Stimulated activated CD8-positive, alpha-beta memory T cell treated with anti-CD3 and anti-CD28 coated beads, Interleukin-12 subunit alpha, Interleukin-12 subunit beta, amount 100 ng/mL, for 24 hours (primary cell): ENCODE results near the gene TGOLN2.
A peak's percentile ranks its signal among the peaks of the same experiment; 100 is the strongest.
"Not testable (repeated sequence)": the region's sequence is repeated elsewhere in the genome, so short reads cannot be mapped to it uniquely, and the experiment has no call there.

Source experiments
- DNase-seq: peaks from one replicate; pipeline ENCODE4 v3.0.0-alpha.2; 2020; ENCODE audit errors: extremely low read depth

Gene TGOLN2

GRCh38 chr2:85327822-85328617 is at the start of gene TGOLN2:
TSS of gene TGOLN2 (minus strand) at chr2:85327989. CDS start at chr2:85327962, 27 bp downstream.
- peak; percentile 87 for DNase-seq

- DNase-seq = no peak
Observed at GRCh38 chr2:85377083-85377482, 49.3 kb upstream of the TGOLN2 start.

DNA sequence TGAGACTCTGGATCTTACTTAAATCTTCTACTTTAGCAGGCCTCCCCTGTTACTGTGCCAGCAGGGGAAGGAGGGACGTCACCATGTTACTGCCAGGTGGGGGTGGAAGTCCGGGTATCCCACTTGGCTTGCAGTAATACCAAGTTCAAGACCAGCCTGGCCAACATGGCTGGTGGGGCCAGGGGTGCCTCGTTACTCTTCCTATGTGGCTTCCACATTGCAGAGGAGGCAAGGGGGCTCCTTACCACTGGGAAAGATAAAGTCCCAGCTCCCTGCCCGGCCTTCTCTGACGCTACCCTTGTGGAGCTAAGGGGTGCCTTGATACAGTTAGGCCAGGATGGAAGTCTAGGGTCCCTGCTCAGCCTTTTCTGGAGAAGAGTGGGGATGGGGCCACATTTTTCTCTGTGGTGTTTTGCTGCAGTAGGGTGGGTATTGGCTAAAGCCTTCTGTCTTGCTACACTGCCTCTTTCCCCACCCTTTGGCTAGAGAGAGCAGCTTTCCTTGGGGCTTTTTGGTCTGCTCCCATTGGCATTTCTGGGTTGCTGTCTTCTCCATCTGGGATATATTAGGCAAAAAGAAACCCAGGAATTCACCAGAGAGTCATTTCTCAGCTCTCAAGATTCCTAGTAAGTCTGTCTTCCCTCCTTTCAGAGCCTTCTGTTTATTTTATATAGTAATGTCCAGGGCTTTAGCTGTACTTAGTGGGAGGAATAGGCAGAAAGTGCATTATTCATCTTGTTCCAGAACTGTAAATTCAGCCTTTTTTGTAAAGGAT is 48.7 kb upstream of the TGOLN2 start:
- no peak for DNase-seq

DNA sequence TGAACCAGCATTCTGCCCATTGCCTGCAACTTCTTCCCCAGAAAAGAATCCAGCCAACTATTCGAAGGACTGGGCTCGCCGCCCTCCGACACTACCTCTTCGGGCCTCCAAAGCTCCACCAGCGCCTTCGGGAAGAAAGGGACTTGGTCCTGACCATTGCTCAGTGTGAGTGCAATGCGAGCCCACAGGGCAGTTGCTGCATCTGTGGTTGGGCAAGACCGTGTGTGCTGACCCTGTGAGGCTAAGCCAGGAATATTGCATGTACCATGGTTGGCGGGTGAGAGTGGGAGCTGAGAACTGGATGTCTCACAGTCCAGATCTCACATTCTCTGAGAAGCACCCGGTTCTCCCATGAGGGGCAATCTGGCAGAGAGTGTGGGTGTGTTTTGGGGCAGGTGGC is 43.3 kb upstream of the TGOLN2 start:
- no peak for DNase-seq

DNA sequence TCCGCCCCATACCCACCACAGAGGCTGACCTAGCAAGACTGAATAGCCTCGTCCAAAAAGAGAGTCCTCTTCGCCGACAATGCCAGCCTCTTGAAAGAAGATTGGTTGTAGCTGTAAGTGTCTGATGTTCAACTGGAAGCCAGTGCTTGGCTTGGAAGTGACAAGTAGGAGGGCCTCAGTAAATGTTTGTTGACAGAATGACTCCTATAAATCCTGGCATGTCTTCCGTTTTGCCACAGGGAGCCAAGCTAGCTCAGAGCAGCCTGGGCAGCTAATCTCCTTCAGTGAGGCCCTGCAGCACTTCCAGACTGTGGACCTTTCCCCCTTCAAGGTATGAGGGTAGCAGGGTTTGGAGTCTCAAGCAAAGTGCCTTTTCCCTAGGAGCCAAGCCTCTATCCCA is 41.7 kb upstream of the TGOLN2 start:
- DNase-seq = no peak

- DNase-seq = no peak
Observed at GRCh38 chr2:85368921-85369320, 41.1 kb upstream of the TGOLN2 start.

DNA sequence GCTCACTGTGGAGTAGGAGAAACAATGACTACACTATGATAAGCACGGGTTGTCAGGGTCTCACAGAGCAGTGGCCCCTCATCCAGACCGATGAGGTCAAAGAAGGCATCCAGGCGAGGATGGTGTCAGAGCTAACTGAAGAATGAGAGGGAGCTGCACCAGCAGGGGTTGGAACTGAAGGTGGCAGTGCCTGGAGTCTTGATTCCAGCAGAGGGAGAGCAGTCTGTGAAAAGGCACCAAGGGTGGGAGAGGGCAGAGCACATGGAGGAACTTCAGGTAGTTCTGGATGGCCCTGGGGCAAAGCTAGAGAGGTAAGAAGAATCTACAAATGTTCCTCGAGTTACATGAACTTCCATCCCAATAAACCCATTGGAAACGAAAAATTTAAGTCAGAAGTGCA is 39.4 kb upstream of the TGOLN2 start:
- DNase-seq = no peak

DNA sequence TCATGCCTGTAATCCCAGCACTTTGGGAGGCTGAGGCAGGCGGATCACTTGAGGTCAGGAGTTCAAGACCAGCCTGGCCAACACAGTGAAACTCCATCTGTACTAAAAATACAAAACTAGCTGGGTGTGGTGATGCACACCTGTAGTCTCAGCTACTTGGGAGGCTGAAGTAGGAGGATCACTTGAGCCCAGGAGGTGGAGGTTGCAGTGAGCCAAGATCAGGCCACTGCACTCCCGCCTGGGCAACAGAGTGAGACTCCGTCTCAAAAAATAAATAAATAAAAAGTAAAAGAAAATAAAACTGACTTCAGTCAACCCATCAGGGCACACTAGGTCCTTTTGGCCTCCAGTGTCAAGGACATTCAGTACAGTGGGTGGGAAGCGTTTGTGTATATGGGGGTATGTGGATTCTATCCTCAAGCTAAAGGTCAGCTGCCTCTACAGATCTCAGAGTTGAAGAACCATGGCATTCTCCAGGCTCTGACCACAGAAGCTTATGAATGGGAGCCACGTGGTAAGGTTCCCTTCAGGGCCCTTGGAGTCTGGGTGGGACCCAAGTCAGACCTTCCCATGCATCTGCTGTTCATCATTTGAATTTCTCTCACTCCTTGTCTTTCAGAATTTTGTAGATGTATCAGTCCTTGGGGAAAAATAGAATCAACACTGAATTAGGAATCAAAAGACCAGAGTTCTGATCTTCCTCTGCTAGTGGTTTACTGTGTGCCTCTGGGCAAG is 35.0 kb upstream of the TGOLN2 start:
- DNase-seq = not testable (repeated sequence)

DNA sequence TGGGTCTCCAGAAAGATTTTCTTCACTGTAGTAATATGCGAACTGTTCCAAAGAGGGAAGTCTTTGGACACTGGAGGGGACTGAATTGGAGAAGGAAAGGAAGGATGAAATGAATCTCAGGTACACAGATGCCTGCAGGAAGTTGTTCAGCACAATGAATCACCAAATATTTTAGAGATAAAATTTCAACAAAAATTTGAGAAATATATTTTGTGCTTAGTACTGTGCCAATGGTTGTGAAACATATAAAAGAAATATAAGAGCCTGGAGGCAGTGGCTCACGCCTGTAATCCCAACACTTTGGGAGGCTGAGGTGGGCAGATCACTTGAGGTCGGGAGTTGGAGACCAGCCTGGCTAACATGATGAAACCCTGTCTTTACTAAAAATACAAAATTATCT is 29.9 kb upstream of the TGOLN2 start:
- DNase-seq = no peak

- DNase-seq = no peak
Observed at GRCh38 chr2:85356186-85356585, 28.4 kb upstream of the TGOLN2 start.

DNA sequence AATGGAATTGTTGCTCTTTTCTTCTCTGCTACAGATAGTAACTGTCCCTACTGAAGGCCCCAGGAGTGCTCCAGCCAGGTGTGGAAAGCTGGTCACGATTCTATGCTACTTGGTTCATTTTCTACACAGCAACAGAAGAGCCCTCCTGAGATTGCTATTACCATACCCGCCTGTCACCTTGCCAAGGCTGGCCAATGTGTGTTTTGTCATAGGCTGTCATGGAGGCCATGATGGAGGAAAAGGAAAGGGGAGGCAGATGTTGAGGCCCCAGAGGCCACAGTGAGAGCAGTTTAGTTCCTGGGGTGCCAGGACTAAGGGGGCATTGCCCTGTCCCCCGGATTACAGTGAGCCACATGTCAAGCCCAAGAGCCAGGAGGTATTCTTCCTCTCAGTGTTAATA is 27.7 kb upstream of the TGOLN2 start:
- DNase-seq = no peak

GRCh38 chr2:85355073-85355410 is 27.3 kb upstream of the TGOLN2 start:
- DNase-seq = no peak

- DNase-seq = peak; percentile 89
Observed at GRCh38 chr2:85354286-85355072, 26.7 kb upstream of the TGOLN2 start, which contains the start of the genes ELMOD3 and RETSAT. TSS of gene ELMOD3 (plus strand) at chr2:85354769. CDS start at chr2:85357199, 2,430 bp downstream. TSS of gene RETSAT (minus strand) at chr2:85354528. CDS start at chr2:85354507, 21 bp downstream.

- no peak for DNase-seq
Observed at GRCh38 chr2:85353876-85354285, 26.1 kb upstream of the TGOLN2 start.

GRCh38 chr2:85347599-85347998 is 19.8 kb upstream of the TGOLN2 start:
- no peak for DNase-seq

GRCh38 chr2:85344356-85344954 is 16.7 kb upstream of the TGOLN2 start:
- no peak for DNase-seq

GRCh38 chr2:85343207-85343895 is 15.6 kb upstream of the TGOLN2 start:
- DNase-seq = not testable (repeated sequence)

DNA sequence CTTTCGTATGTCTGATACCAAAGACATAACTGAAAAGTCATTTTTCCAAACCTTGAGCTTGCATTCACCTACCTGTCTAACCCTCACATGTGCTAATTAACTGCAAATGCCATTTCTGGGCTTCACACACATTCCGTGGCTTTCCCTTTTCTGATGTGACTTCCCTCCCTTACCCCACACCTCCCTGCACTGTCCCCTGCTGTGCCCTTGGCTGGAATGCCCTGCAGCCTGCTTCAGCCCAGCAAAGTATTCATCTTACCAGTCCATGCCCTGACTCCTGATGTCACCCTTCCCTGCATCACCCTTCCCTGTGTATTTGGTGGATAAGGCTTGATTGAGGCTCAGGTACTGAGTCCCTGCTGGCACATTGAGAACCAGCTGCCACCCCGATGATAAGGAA is 14.4 kb upstream of the TGOLN2 start:
- DNase-seq = no peak

- DNase-seq = no peak
Observed at GRCh38 chr2:85341269-85342029, 13.7 kb upstream of the TGOLN2 start.
